Heart left ventricle (tissue), 16 donors: ENCODE results near the gene GRIP2. TPM values are rescaled to one million over a fixed set of nuclear protein-coding genes. Genes with fewer than 3 reads are reported as not detected.
A peak's percentile ranks its signal among the peaks of the same experiment; 100 is the strongest.

ENCODE experiments used
- ATAC-seq, 4 donors: fragments of 200-7000 bp; cut with Tn5 transposase; one replicate each; pipeline ENCODE4 v1.9.1; 2020 to 2022; ENCODE audit warnings: moderate library complexity in 4 of 4, mild to moderate bottlenecking in 3 of 4, moderate number of reproducible peaks in 1 of 4
- DNase-seq, 5 donors: peaks; one replicate each; pipeline ENCODE4 v3.0.0-alpha.2; 2020
- H3K27ac ChIP-seq, 12 donors: fragments of 200-600 bp; sonication (generic) in 4 of 12; one replicate each; pipeline versions ENCODE4 v1.5.0 to v1.8.0; 2016 to 2022; ENCODE audit warnings: mild to moderate bottlenecking in 2 of 12
- H3K27me3 ChIP-seq, 9 donors: fragments of 200-600 bp; sonication (generic) in 2 of 9; one replicate each; pipeline versions ENCODE4 v1.5.1 to v1.8.0; 2016 to 2022; ENCODE audit warnings: mild to moderate bottlenecking in 3 of 9
- H3K36me3 ChIP-seq, 9 donors: fragments of 200-600 bp; sonication (generic) in 2 of 9; one replicate each; pipeline versions ENCODE4 v1.5.0 to v1.8.0; 2018 to 2022; ENCODE audit warnings: mild to moderate bottlenecking in 2 of 9
- H3K4me1 ChIP-seq, 12 donors: fragments of 200-600 bp; sonication (generic) in 4 of 12; one replicate each; pipeline versions ENCODE4 v1.5.0 to v1.8.0; 2016 to 2022; ENCODE audit warnings: mild to moderate bottlenecking in 3 of 12
- H3K4me3 ChIP-seq, 12 donors: fragments of 200-600 bp; sonication (generic) in 4 of 12; one replicate each; pipeline versions ENCODE4 v1.5.0 to v1.8.0; 2017 to 2022; ENCODE audit warnings: mild to moderate bottlenecking in 9 of 12, moderate library complexity in 4 of 12
- H3K9me3 ChIP-seq, 12 donors: fragments of 200-600 bp; sonication (generic) in 4 of 12; one replicate each; pipeline versions ENCODE4 v1.5.0 to v1.8.0; 2016 to 2022; ENCODE audit warnings: mild to moderate bottlenecking in 1 of 12
- POLR2A ChIP-seq, 2 donors: fragments of 450-650 bp; IDR thresholded peaks; one replicate each; pipeline ENCODE4 v1.6.1; 2017; ENCODE audit warnings: antibody characterized with exemption in 2 of 2, mild to moderate bottlenecking in 2 of 2, moderate library complexity in 2 of 2
- WGBS, 4 donors: extraction: QIAGEN DNeasy Blood & Tissue Kit in 2 of 4; methylation state at CpG; one replicate each; pipeline versions ENCODE4 v1.1.5 to v1.1.7; 2013 to 2018; 5-methylcytosine and 5-hydroxymethylcytosine counted together
- intact Hi-C, 10 donors: fragments of 100-400 bp; cut with DNase I; formaldehyde crosslinking; loops; one replicate each; pipeline versions ENCODE4 v1.11.1 to v1.14.2; 2022
- polyA plus RNA-seq, 2 donors: library from polyadenylated mRNA; stranded (reverse); fragments of 200-250 nt; gene quantifications; one replicate each; pipeline ENCODE4 v1.2.3, GENCODE V29; 2013
- total RNA-seq, 9 donors: library from RNA; depleted of rRNA in 2 of 9; stranded (reverse); fragments of >200 nt in 2 of 9; fragmentation: NEBNext Ultra II Directional in 3 of 9; extraction: Animal tissue kit (Norgen Biotek cat#: 25700) in 3 of 9; gene quantifications; one replicate each; pipeline versions ENCODE4 v1.1.0 to v1.2.4, GENCODE V29; 2016 to 2023
- TF ChIP-seq, protein P1 (sequence below), 12 donors: fragments of 200-600 bp; sonication (generic) in 4 of 12; IDR thresholded peaks; one replicate each; pipeline versions ENCODE4 v1.5.0 to v1.8.0; 2018 to 2022; ENCODE audit warnings: antibody characterized with exemption in 12 of 12, mild to moderate bottlenecking in 5 of 12
- donor health status: ischemic (EF 13 %, LVEDD 7.1; RV severe dilation, severe dysfunction).
- donor health status: healthy with polysubstance abuse.
- donor health status: DM: no; HTN: yes; CAD: no.
- donor health status: DM: no; HTN: no; CAD: no.
- donor health status: ischemic (EF 25% LVEDD 6.9; RV normal size, moderate dysfunction).
- donor health status: ischemic (EF 25% LVEDD 5.7; RV mildly dilated, moderate dysfunction).
- donor health status: healthy.
- donor health status: DM: yes; HTN: yes; CAD: no.
- donor health status: ischemic (EF 35%, LVEDD 5.7; RV mildly dilated, moderate dysfunction).
- donor health status: nonischemic (EF 11% LVEDD 7.7; RV severe dilation, severe dysfunction).
- donor health status: DM: yes; HTN: yes; CAD: no.
- donor health status: PGD.
- donor health status: ischemic (EF 29% LVEDD 5.4; RV normal size, mild dysfunction).
- donor health status: nonischemic (EF 23%, LVEDD 6.1; RV moderate dilation, normal function).

The GRIP2 gene
- total and polyA plus RNA-seq, 11 donors: 5.8 to 56.7 (median 28.7) TPM

DNA sequence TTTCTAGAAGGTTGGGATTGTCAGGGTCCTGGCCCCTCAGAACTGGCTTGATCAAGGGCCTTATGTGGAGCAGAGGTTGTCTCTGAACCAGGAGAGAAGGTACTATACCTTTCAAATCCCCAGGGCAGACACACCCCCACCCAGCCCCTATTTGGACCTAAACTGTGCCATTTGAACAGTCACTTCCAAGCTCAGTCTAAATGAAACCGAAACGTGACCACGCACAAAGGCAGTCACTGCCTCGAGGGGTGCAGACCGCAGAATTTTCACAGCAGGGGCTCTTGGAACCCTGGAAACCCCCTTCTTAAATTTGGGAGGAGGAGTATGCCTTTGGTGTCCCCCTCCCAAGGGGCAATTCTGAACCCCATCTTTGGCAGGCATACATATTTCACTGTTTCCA, 53.7 kb downstream of the GRIP2 start:
- H3K27ac ChIP-seq: no peak overlapping the region
- intact Hi-C loops: no loop called here
- peaks cover 0 to 29% (median 15%) of the 10 kb centered on the region in 12 donors for H3K4me1 ChIP-seq
- no peak overlapping the region for H3K4me3 ChIP-seq
- H3K9me3 ChIP-seq: no peaks in the 10 kb centered on the region
- H3K36me3 ChIP-seq: peaks cover 0 to 80% (median 37%) of the 10 kb centered on the region in 9 donors
- 95 to 98% (median 96%) methylated on average over 5 of the region's 5 CpGs for WGBS, 4 donors
- ATAC-seq (no peak), DNase-seq (no peak)
- H3K27me3 ChIP-seq: no peaks in the 10 kb centered on the region
- TF ChIP-seq, protein P1, sequence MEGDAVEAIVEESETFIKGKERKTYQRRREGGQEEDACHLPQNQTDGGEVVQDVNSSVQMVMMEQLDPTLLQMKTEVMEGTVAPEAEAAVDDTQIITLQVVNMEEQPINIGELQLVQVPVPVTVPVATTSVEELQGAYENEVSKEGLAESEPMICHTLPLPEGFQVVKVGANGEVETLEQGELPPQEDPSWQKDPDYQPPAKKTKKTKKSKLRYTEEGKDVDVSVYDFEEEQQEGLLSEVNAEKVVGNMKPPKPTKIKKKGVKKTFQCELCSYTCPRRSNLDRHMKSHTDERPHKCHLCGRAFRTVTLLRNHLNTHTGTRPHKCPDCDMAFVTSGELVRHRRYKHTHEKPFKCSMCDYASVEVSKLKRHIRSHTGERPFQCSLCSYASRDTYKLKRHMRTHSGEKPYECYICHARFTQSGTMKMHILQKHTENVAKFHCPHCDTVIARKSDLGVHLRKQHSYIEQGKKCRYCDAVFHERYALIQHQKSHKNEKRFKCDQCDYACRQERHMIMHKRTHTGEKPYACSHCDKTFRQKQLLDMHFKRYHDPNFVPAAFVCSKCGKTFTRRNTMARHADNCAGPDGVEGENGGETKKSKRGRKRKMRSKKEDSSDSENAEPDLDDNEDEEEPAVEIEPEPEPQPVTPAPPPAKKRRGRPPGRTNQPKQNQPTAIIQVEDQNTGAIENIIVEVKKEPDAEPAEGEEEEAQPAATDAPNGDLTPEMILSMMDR (IDR thresholded peaks at IDR 0.05): no peak
- TF ChIP-seq POLR2A (IDR thresholded peaks at IDR 0.05): no peak

DNA sequence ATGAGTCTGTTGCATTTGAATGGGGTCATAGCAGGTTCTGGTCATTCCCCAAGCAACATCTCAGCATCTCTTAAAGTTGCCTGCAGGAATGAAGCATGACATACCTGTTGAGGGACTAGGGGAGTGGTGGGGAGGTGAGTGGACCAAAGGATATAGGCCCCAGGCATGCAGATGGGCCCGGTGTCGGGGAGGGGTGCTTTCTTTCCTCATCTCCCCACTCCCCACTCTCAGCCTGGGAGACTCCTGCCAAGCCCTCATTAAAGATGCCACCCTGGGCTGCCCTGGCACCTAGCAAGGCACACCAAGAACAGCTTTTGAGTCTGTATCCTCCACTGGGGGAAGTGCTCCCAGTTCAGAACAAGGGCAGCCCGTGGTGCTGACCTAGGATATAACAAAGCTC, 54.2 kb downstream of the GRIP2 start:
- 93 to 96% (median 94%) methylated on average over 3 of the region's 3 CpGs for WGBS, 4 donors

DNA sequence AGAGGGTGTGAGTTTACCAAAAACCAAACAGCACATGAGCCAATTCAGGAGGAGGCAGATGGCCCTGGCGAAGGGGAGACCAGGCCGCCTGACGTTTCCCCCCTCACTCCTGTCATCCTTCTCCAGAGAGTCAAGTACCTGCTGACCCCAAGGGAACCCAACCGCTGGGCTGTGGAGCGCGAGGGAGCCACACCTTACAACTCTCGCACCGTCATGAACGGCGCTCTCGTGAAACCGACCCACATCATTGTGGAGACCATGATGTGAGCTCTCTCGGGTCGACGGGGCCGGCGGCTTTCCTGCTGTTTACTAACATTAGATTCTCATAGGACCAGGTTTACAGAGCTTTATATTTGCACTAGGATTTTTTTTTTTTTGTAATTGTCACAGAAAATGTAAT, 55.4 kb downstream of the GRIP2 start:
- Histone ChIP-seq H3K4me3 (no peak overlapping the region), H3K9me3 (no peaks in the 10 kb centered on the region), H3K27ac (no peak overlapping the region), H3K27me3 (no peaks in the 10 kb centered on the region), H3K36me3 (peaks cover 0 to 96% (median 39%) of the 10 kb centered on the region in 9 donors), H3K4me1 (peaks cover 0 to 46% (median 27%) of the 10 kb centered on the region in 12 donors)
- no peak for TF ChIP-seq POLR2A (IDR thresholded peaks at IDR 0.05)
- TF ChIP-seq, protein P1 (IDR thresholded peaks at IDR 0.05): no peak
- ATAC-seq (no peak), DNase-seq (peak in 1 of 5 donors; percentile 15)
- intact Hi-C loops: no loop called here
- 89 to 91% (median 90%) methylated on average over 17 of the region's 17 CpGs for WGBS, 4 donors

More for the DNA sequence above, 54.2 kb downstream of the GRIP2 start:
- Histone ChIP-seq H3K9me3 (no peaks in the 10 kb centered on the region), H3K4me1 (peaks cover 0 to 34% (median 17%) of the 10 kb centered on the region in 12 donors), H3K27ac (no peak overlapping the region), H3K27me3 (no peaks in the 10 kb centered on the region), H3K4me3 (no peak overlapping the region), H3K36me3 (peaks cover 0 to 84% (median 39%) of the 10 kb centered on the region in 9 donors)
- intact Hi-C loops: no loop called here
- no peak for ATAC-seq
- no peak for DNase-seq
- TF ChIP-seq POLR2A (IDR thresholded peaks at IDR 0.05): no peak
- TF ChIP-seq, protein P1 (IDR thresholded peaks at IDR 0.05): no peak

DNA sequence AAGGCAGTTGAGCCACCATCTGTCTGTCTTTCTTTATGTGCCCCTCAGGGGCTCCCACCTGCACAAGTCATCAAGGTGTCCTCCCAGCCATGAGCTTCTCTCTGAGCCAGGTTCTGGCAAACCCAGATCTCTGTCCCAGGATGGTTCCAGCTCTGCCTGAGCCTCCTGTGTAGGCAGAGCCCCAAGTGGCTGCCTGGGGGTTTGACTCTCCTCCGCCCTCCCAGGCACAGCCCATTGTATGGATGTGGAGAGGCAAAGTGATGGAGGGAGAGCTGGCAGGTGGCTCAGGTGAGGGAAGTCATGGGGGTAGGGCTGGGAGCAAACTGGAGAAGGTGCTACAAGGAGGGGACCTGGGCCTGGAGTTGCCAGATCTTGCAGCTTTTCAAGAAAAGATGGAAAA, 56.9 kb downstream of the GRIP2 start:
- WGBS, 4 donors: 92 to 100% (median 99%) methylated on average over 1 of the region's 1 CpG
- DNase-seq (no peak), ATAC-seq (no peak)
- Histone ChIP-seq H3K36me3 (peaks cover 0 to 97% (median 49%) of the 10 kb centered on the region in 9 donors), H3K9me3 (no peaks in the 10 kb centered on the region), H3K27ac (peak overlapping the region in 3 of 12 donors; percentile 41 to 57 (median 44)), H3K27me3 (no peaks in the 10 kb centered on the region), H3K4me3 (no peak overlapping the region), H3K4me1 (peaks cover 0 to 51% (median 29%) of the 10 kb centered on the region in 12 donors)
- intact Hi-C loops: loop anchor here in 1 of 10 donors (2.0 kb wide), 1 partner anchor 42 kb away; no protein-coding TSS in a partner anchor
- no peak for TF ChIP-seq POLR2A (IDR thresholded peaks at IDR 0.05)
- TF ChIP-seq, protein P1 (IDR thresholded peaks at IDR 0.05): no peak
